Kasumi-1 (cell line): ENCODE data around the gene ZNF341.
A peak's percentile ranks its signal among the peaks of the same experiment; 100 is the strongest.

Experiments
- DNase-seq, 2 experiments: peaks; one replicate each; lab custom pipeline; 2025; lab: John Stamatoyannopoulos, UW

ZNF341 gene

DNA sequence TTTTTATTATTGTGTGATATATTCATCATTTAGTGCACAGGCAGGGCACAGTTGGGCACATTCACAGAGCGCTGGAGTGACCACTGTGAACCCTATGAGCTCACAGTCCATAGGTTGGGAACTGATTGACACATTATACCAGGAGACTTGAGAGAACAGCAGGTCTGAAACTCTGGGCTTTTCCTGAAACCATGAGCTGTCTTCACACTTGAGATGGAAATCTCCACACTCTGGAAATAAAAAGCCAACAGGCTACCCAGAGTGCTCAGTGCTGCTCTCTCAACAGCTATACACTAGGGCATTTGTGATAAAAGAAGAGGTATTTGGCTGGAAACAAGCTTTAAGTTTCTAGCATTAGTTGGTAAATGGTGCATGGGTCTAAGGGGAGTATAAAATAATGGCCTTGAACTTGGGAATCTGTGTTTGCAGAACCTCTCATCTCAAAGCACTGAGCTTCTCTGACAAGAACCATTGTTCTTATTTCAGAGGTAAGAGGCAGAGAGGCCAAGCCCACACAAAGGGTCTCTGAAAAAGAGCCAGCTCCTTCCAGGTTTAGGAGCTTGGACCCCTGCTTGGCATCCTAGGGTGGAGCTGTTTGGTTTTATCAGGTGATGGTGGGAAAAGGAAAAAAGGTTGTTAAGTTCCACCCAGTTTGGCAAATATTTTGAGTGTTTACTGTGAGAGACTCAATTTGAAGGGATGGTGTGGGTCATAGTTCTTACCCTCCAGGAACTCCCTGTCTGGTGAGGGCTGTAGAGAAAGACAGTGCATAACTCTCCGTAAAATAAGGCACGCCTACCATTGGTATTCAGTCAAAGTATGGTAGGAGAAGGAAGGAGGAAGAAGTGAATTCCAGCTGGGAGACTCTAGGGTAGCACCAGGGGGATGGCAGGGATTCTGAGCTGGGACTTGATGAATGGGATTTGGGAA, 93.8 kb downstream of the ZNF341 start:
- DNase-seq = no peak

GRCh38 chr20:33826270-33826897, 94.6 kb downstream of the ZNF341 start:
- no peak for DNase-seq

GRCh38 chr20:33827109-33827508, 95.3 kb downstream of the ZNF341 start:
- DNase-seq = no peak

- DNase-seq = no peak
Observed at GRCh38 chr20:33827634-33828325, 96.0 kb downstream of the ZNF341 start.

- DNase-seq = no peak
Observed at GRCh38 chr20:33828326-33828844, 96.6 kb downstream of the ZNF341 start.

- no peak for DNase-seq
Observed at GRCh38 chr20:33828967-33829560, 97.3 kb downstream of the ZNF341 start.

DNA sequence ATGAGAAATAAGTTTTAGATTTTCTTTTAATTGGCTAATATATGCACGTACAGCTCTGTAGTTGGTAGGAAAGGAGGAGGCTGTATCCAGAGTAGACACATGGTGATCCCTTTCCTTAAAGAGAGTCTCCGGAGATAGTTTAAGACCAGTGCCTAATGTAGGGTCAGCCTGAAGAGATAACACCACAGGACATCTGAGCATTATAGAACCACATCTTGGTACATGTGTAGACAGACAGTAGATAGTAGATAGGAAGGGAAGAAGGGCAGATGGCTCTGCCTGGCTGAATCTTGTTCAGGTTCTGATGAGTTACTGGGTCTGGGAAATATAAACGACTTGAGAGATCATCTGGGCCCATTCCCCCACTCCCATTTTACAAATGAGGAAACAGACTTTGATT, 97.8 kb downstream of the ZNF341 start:
- DNase-seq = no peak

GRCh38 chr20:33830371-33830770, 98.6 kb downstream of the ZNF341 start:
- no peak for DNase-seq

- DNase-seq = no peak
Observed at GRCh38 chr20:33832103-33832804, 100.5 kb downstream of the ZNF341 start.

GRCh38 chr20:33833333-33833732, 101.5 kb downstream of the ZNF341 start:
- no peak for DNase-seq

- DNase-seq = no peak
Observed at GRCh38 chr20:33835615-33836172, 103.9 kb downstream of the ZNF341 start.

GRCh38 chr20:33836277-33836676, 104.5 kb downstream of the ZNF341 start:
- DNase-seq = no peak

- DNase-seq = no peak
Observed at GRCh38 chr20:33837096-33837830, 105.5 kb downstream of the ZNF341 start.

DNA sequence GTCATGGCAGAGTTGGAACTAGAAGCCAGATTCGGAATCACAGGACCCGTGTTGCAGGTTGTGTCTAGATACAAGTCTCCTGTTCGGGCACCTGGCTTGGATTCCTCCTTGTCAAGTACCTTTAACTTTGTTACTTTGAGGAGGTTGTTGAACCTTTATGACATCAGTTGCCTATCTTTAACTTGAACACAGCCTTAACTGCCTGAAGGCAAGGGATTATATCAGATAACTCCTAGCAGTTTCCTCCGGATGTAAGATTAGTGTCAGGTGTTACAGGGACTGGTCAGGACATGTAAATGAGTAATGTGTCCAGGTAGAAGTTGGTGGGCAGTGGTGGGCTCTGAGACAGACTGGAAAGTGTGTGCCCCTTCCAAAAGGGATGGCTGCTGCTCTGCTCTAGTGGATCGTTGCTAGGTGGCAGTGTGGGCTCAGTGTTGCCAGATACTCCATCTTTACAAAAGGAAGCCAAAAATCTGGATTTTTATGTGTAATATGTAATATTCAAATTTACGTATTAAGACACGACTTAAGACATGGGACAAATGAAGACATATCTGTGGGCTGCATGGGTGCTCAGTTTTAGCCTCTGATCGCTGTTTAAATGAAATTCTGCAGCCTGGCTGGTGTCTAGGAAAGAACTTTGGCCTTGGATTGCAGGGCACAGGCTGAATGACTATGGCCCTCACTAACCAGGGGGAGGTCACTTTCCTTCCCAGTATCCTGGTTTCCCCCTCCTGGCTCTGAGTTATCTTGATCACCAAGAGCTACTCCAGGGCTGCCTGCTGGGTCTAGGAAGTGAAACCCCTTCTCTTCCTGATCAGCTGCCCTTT, 106.5 kb downstream of the ZNF341 start:
- DNase-seq = peak in 1 of 2 experiments; percentile 6

- DNase-seq = no peak
Observed at GRCh38 chr20:33839591-33839990, 107.8 kb downstream of the ZNF341 start.

DNA sequence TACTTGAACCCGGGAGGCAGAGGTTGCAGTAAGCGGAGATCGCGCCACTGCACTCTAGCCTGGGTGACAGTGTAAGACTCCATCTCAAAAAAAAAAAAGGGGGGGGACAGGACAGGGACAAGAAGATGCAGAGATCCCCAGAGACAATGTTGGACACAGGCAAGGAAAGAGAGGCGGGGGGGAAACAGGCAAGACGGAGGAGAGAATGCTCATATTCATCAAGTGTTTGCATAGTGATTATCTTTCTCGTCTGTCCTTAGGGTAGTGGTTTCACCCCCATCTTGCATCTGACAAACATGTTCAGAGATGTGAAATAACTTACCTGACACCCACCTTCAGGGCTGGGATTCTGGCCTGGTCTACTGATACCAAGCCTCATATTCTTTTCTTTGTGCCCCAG, 108.4 kb downstream of the ZNF341 start:
- no peak for DNase-seq

DNA sequence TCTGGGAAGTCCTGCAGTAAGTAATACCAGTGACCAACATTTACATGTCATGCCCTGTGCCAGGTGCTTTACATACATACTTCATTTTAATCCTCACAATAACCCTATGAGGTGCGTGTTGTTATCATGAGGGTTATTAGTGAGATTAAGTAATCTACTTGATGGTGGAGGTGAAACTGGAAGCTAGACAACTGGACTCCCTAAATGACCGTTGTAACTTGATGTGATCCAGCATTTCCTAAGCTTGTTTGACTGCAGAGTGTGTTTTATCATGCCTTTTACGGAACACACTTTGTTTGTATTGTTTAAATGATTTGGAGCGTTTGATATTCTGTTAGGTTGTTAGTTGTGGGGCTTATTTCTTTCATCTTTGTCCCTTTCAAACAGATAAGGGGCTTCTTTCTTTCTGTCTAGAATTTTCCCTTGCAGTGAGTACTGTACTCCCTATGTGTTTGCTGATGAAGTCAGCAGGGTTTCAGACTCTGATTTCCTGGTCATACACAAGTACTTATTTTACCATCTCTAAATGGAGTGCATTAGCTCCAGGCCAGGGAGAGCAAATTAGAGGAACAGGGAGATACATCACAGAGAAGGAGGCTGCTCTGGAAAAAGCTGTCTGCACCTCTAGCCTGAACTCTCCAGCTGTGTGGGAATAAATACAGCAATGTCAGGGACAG, 109.1 kb downstream of the ZNF341 start:
- no peak for DNase-seq

GRCh38 chr20:33841436-33841799, 109.6 kb downstream of the ZNF341 start:
- DNase-seq = no peak
